Measurements from ENCODE around the gene GBE1. TPM values are rescaled to one million over a fixed set of nuclear protein-coding genes. Genes with fewer than 3 reads are reported as not detected.

Gene GBE1
- total RNA-seq (10 to 100 TPM; 12.1 to 24.6 (median 20.4) TPM), polyA plus RNA-seq (10 to 100 TPM; 10.2 to 10.9 (median 10.8) TPM)

DNA sequence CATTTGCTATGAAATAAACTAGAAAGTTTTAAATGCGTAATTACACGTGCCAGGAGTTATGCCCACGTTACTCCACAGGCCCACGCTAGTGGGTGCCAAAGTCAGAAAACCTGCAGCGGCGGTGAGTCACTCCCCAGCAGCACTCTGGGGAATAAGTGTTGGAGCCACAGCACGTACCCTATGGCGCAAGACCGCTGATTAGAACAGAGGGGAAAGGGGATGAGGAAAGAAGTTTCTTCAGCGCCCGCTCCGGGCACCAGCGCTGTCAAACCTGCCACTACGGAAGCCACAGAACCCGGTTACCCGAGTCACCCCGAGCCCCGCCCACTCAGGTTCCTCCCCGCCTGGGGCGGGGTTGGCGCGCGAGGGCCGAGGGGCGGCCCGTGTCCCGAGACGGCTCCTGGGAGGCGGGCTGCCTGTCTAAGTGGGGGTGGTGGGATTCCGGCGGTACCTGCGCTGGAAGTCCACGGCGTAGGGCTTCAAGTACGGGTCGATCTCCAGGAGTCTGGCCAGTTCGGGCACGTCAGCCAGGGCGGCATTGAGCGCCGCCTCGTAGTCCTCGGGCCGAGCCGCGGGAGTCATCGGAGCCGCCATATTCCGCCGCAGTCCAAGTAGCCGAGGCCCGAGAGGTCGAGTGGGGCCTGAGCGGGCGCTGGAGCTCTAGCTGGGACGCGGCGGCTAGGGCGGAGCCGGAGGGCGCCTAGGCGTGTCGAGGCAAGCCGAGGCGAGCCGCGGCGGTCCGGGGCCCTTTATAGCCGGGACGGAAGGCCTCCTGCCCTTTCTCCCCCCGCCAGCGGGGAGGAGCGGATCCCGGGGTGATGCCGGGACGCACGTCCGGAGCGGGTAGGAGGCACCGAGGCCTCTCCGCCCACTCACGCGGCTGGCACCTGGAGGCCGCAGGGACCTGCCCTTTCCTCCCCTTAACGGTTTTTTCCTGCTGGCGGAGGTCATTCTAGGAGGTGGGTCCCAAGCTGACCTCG, at the start of gene GBE1:
Gene GBE1 (minus strand): TSS at position 722 of the 980 bp plus-strand sequence. CDS start 128 bp downstream, at position 594.
- intact Hi-C loops (cut with DNase I), result no loop called here
- no peaks in the 10 kb centered on the region for H3K9me3 ChIP-seq
- 0% methylated on average over 88 of the region's 88 CpGs for WGBS, 2 donors
- TF ChIP-seq POLR2AphosphoS5 (IDR thresholded peaks at IDR 0.05) (peak; percentile 71 to 86 (median 84)), EP300 (IDR thresholded peaks at IDR 0.05) (peak in 2 of 4 donors; percentile 2 to 60), POLR2A (IDR thresholded peaks at IDR 0.05) (peak; percentile 68 to 76), CTCF (IDR thresholded peaks at IDR 0.05) (peak in 2 of 4 experiments; percentile 13 to 16)
- H3K4me3 ChIP-seq, result peak within 1 kb of the TSS; percentile 64 to 78 (median 72)
- peaks cover 0 to 30% (median 20%) of the 10 kb centered on the region in 4 donors for H3K4me1 ChIP-seq
- H3K36me3 ChIP-seq, result no peaks in the 10 kb centered on the region
- H3K27me3 ChIP-seq, result no peaks in the 10 kb centered on the region
- H3K27ac ChIP-seq, result peak within 1 kb of the TSS; percentile 94 to 98 (median 98)
- peak; percentile 96 for DNase-seq

DNA sequence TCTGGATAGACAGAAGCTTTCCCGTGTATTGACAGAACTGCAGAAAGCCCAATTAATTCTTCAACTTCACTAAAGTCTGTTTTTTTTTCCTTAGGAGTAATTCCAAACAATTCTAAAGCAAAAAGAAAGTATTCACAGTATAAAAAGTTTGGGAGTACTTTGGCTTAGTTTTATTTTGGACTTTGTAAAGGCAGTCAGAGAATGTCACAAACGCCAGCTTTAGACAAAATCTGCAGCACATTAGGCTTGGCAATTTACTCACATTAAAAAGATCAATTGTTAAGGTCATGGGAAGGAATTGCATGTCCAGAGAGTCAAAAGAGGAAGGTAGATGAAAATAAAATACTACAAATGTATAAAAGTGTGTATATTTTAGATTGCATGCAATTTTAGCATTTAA, 47.5 kb upstream of the GBE1 start:
- 74 to 76% methylated on average over 2 of the region's 2 CpGs for WGBS, 2 donors

GRCh38 chr3:81799403-81799802, 38.0 kb upstream of the GBE1 start:
- WGBS, 2 donors, result 48 to 67% methylated on average over 4 of the region's 4 CpGs
- TF ChIP-seq POLR2AphosphoS5 (IDR thresholded peaks at IDR 0.05) (no peak), EP300 (IDR thresholded peaks at IDR 0.05) (no peak), CTCF (IDR thresholded peaks at IDR 0.05) (no peak), POLR2A (IDR thresholded peaks at IDR 0.05) (no peak)
- no peaks in the 10 kb centered on the region for H3K36me3 ChIP-seq
- no peak overlapping the region for H3K4me3 ChIP-seq
- H3K9me3 ChIP-seq, result no peaks in the 10 kb centered on the region
- intact Hi-C loops (cut with DNase I), result no loop called here
- DNase-seq, result no peak
- no peaks in the 10 kb centered on the region for H3K4me1 ChIP-seq
- H3K27me3 ChIP-seq, result no peaks in the 10 kb centered on the region
- H3K27ac ChIP-seq, result no peak overlapping the region

More for the DNA sequence above, 47.5 kb upstream of the GBE1 start:
- Histone ChIP-seq H3K4me1 (no peaks in the 10 kb centered on the region), H3K9me3 (no peaks in the 10 kb centered on the region), H3K36me3 (no peaks in the 10 kb centered on the region), H3K4me3 (no peak overlapping the region), H3K27me3 (no peaks in the 10 kb centered on the region), H3K27ac (no peak overlapping the region)
- DNase-seq, result no peak
- intact Hi-C loops (cut with DNase I), result no loop called here
- TF ChIP-seq POLR2AphosphoS5 (IDR thresholded peaks at IDR 0.05) (no peak), POLR2A (IDR thresholded peaks at IDR 0.05) (no peak), CTCF (IDR thresholded peaks at IDR 0.05) (no peak), EP300 (IDR thresholded peaks at IDR 0.05) (no peak)

- H3K27ac ChIP-seq, result no peak overlapping the region
- H3K9me3 ChIP-seq, result no peaks in the 10 kb centered on the region
- H3K4me3 ChIP-seq, result no peak overlapping the region
- H3K4me1 ChIP-seq, result no peaks in the 10 kb centered on the region
- intact Hi-C loops (cut with DNase I), result no loop called here
- TF ChIP-seq EP300 (IDR thresholded peaks at IDR 0.05) (no peak), CTCF (IDR thresholded peaks at IDR 0.05) (no peak), POLR2A (IDR thresholded peaks at IDR 0.05) (no peak), POLR2AphosphoS5 (IDR thresholded peaks at IDR 0.05) (no peak)
- H3K36me3 ChIP-seq, result no peaks in the 10 kb centered on the region
- DNase-seq, result no peak
- no peaks in the 10 kb centered on the region for H3K27me3 ChIP-seq
Measured at GRCh38 chr3:81793410-81793809, 32.0 kb upstream of the GBE1 start.

Data from sigmoid colon (tissue), 7 donors.